Measurements from ENCODE around the gene RFX4.

DNA sequence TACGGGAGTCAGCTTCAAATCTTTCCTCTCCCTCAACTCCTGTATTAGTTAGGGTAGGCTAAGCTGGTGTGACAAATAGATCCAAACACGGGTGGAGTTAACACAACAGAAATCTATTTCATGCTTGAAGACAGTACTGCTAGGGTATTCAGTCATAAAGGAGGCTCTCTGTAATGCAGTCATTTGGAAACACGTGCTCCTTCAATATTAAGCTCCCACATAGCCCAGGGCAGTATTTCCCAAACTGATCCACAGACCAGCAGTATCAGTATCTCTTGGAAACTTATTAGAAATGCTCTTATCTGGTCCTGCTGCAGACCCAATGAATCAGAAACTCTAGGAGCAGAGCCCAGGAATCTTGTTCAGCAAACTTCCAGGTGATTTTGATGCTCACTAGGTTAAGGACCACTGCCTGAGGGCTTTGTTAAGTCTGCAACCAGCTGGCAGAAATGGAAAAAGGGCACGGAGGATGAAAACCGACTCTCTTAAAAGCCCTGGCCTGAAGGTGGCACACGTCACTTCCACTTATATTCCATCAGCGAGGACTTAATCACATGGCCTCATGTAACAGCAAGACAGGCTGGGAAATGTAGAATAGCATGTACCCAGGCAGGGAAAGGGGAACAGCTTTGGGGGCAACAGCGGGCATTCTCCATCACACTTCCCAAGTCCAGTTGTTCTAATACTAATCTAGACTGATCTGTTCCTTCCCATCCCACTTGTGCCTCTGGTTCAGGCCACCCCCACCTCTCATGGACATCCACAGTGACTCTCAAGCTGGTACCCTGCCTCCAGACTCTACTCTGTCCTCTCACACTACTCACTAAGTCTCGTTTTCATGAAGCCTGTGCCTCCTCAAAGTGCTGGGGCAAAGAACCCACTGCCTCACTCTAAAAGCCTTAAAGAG is 153.5 kb downstream of the RFX4 start:
- TF ChIP-seq, protein P1, sequence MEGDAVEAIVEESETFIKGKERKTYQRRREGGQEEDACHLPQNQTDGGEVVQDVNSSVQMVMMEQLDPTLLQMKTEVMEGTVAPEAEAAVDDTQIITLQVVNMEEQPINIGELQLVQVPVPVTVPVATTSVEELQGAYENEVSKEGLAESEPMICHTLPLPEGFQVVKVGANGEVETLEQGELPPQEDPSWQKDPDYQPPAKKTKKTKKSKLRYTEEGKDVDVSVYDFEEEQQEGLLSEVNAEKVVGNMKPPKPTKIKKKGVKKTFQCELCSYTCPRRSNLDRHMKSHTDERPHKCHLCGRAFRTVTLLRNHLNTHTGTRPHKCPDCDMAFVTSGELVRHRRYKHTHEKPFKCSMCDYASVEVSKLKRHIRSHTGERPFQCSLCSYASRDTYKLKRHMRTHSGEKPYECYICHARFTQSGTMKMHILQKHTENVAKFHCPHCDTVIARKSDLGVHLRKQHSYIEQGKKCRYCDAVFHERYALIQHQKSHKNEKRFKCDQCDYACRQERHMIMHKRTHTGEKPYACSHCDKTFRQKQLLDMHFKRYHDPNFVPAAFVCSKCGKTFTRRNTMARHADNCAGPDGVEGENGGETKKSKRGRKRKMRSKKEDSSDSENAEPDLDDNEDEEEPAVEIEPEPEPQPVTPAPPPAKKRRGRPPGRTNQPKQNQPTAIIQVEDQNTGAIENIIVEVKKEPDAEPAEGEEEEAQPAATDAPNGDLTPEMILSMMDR (IDR thresholded peaks at IDR 0.05): no peak
- no peak for TF ChIP-seq POLR2A (IDR thresholded peaks at IDR 0.05)

Data from lower leg skin (tissue), 3 donors.